SKM-1 treated with dmso at 0.1 percent for 144 hours (cell line): ENCODE results near the gene FAM89B.
"Not testable (repeated sequence)": the region's sequence is repeated elsewhere in the genome, so short reads cannot be mapped to it uniquely, and the experiment has no call there.

Experiments
- DNase-seq: peaks from one replicate; lab custom pipeline; 2025; ENCODE audit not compliant: unreplicated experiment; lab: John Stamatoyannopoulos, UW

The FAM89B gene

GRCh38 chr11:65556470-65557279, 15.7 kb upstream of the FAM89B start:
- DNase-seq = no peak

GRCh38 chr11:65557280-65558001, 14.9 kb upstream of the FAM89B start:
- DNase-seq = no peak

GRCh38 chr11:65558002-65558929, 14.1 kb upstream of the FAM89B start, which contains the start of gene LTBP3:
LTBP3 (minus strand) TSS chr11:65558359; CDS start chr11:65557959, 400 bp downstream.
- DNase-seq = peak; percentile 8

- no peak for DNase-seq
Measured at GRCh38 chr11:65558930-65559509, 13.3 kb upstream of the FAM89B start.

GRCh38 chr11:65559535-65559934, 12.8 kb upstream of the FAM89B start:
- no peak for DNase-seq

- DNase-seq = no peak
Measured at GRCh38 chr11:65559951-65560537, 12.3 kb upstream of the FAM89B start.

GRCh38 chr11:65560555-65561418, 11.6 kb upstream of the FAM89B start:
- DNase-seq = no peak

GRCh38 chr11:65562020-65562419, 10.3 kb upstream of the FAM89B start:
- DNase-seq = no peak

GRCh38 chr11:65562788-65563187, 9.6 kb upstream of the FAM89B start:
- no peak for DNase-seq

- no peak for DNase-seq
Measured at GRCh38 chr11:65563601-65564000, 8.7 kb upstream of the FAM89B start.

- DNase-seq = not testable (repeated sequence)
Measured at GRCh38 chr11:65564879-65565559, 7.3 kb upstream of the FAM89B start.

GRCh38 chr11:65565624-65566453, 6.5 kb upstream of the FAM89B start:
- DNase-seq = no peak

- peak; percentile 56 for DNase-seq
Measured at GRCh38 chr11:65569164-65569972, 3.0 kb upstream of the FAM89B start.

- peak; percentile 98 for DNase-seq
Measured at GRCh38 chr11:65569973-65570918, 2.1 kb upstream of the FAM89B start, which contains the start of gene ZNRD2. ZNRD2 (plus strand) TSS chr11:65570477; CDS start chr11:65570492, 15 bp downstream.

- DNase-seq = no peak
Measured at GRCh38 chr11:65571420-65571819, 918 bp upstream of the FAM89B start.

GRCh38 chr11:65571940-65572339, 398 bp upstream of the FAM89B start:
- DNase-seq = no peak
